Endothelial cell of umbilical vein (primary cell): ENCODE measurements around the gene OPCML.

ENCODE experiments used
- CTCF ChIP-seq, 2 donors: IDR thresholded peaks; 1 replicate in 1 of 2; 2 replicates in 1 of 2; pipeline ENCODE4 v1.5.1; 2011; ENCODE audit warnings: low read length in 2 of 2, mild to moderate bottlenecking in 2 of 2, moderate library complexity in 2 of 2, control low read depth in 1 of 2, inconsistent platforms in 1 of 2, low read depth in 1 of 2; ENCODE audit not compliant: insufficient read depth in 1 of 2; ENCODE audit errors: extremely low read depth in 1 of 2
- POLR2A ChIP-seq: IDR thresholded peaks from 2 replicates; pipeline ENCODE4 v1.6.1; 2012; ENCODE audit warnings: low read depth, mild to moderate bottlenecking, control low read depth, low read length
- POLR2AphosphoS5 ChIP-seq: IDR thresholded peaks from 2 replicates; pipeline ENCODE4 v1.6.1; 2012; ENCODE audit warnings: low read depth, mild to moderate bottlenecking, control low read depth, low read length, moderate library complexity; ENCODE audit not compliant: insufficient read depth

DNA sequence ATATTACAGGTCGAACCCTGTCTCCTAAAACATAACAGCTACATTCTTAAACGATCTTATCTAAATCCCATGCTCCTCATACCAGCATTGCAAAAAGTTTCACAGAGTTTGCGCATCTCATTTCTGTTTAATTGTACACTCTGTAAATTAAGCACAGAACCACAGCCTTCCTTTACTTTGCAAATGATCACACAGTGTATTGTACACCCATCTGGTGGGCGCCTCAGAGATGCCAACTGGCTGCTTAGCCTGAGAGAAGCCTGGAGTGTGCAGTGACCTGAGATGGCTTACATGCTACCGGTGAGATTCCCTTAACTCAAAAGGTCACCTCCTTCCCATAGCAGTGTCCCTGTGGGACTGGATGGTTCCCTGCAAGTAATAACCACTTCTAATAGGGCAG is 1077.3 kb downstream of the OPCML start:
- TF ChIP-seq POLR2A (no peak), CTCF (IDR thresholded peaks at IDR 0.05; ENCODE audit: extremely low read depth in 1 of 2, insufficient read depth in 1 of 2, low read depth in 1 of 2, low read length in 2 of 2) (no peak), POLR2AphosphoS5 (no peak)
